Gastroesophageal sphincter (tissue), 4 donors: ENCODE results near the gene PXN. TPM values are rescaled to one million over a fixed set of nuclear protein-coding genes. Genes with fewer than 3 reads are reported as not detected.

ENCODE experiments used
- ATAC-seq: fragments of 150-250 bp; one replicate; pipeline ENCODE4 v1.9.1; 2016; ENCODE audit warnings: mild to moderate bottlenecking, moderate library complexity
- H3K27ac ChIP-seq, 4 donors: fragments of 200-600 bp; sonication (generic) in 3 of 4; 1 replicate in 3 of 4; 2 replicates in 1 of 4; pipeline ENCODE4 v1.5.1; 2016 to 2019
- H3K27me3 ChIP-seq: fragments of 200-600 bp; sonication (generic); one replicate; pipeline ENCODE4 v1.5.1; 2019
- H3K36me3 ChIP-seq, 2 donors: fragments of 200-600 bp; sonication (generic); one replicate each; pipeline ENCODE4 v1.5.1; 2019; ENCODE audit warnings: control low read depth in 1 of 2
- H3K4me1 ChIP-seq, 3 donors: fragments of 200-600 bp; sonication (generic); 1 replicate in 2 of 3; 2 replicates in 1 of 3; pipeline ENCODE4 v1.5.1; 2016 to 2019; ENCODE audit warnings: control low read depth in 2 of 3
- H3K4me3 ChIP-seq, 2 donors: fragments of 200-600 bp; sonication (generic); one replicate each; pipeline ENCODE4 v1.5.1; 2019; ENCODE audit warnings: mild to moderate bottlenecking in 1 of 2, moderate library complexity in 1 of 2
- H3K9me3 ChIP-seq, 3 donors: fragments of 200-600 bp; sonication (generic); one replicate each; pipeline ENCODE4 v1.5.1; 2017 to 2019; ENCODE audit warnings: control low read depth in 2 of 3
- EP300 ChIP-seq: sonication (generic); formaldehyde crosslinking; IDR thresholded peaks from one replicate; pipeline ENCODE4 v1.6.1; 2017; ENCODE audit warnings: antibody characterized with exemption, mild to moderate bottlenecking
- POLR2A ChIP-seq, 2 donors: fragments of 450-650 bp; IDR thresholded peaks; one replicate each; pipeline ENCODE4 v1.6.1; 2017; ENCODE audit warnings: antibody characterized with exemption in 2 of 2, mild to moderate bottlenecking in 2 of 2, moderate library complexity in 1 of 2
- POLR2AphosphoS5 ChIP-seq: sonication (generic); formaldehyde crosslinking; IDR thresholded peaks from one replicate; pipeline ENCODE4 v1.6.1; 2017; ENCODE audit warnings: antibody characterized with exemption
- WGBS, 2 donors: methylation state at CpG; one replicate each; pipeline ENCODE4 v1.1.5; 2018; ENCODE audit warnings: low coverage in 1 of 2; 5-methylcytosine and 5-hydroxymethylcytosine counted together
- small RNA-seq, 4 donors: library from RNA; depleted of rRNA; stranded (forward); fragments of <200 nt; gene quantifications; one replicate each; pipeline ENCODE3, GENCODE V24; 2016
- total RNA-seq, 4 donors: library from RNA; depleted of rRNA; stranded (reverse); fragments of >200 nt; gene quantifications; one replicate each; pipeline ENCODE4 v1.1.0, GENCODE V29; 2016
- TF ChIP-seq, protein P1 (sequence below), 4 experiments: fragments of 200-600 bp in 2 of 4; fragments of 450-650 bp in 2 of 4; sonication (generic) in 1 of 4; IDR thresholded peaks; one replicate each; pipeline ENCODE4 v1.5.1; 2017 to 2019; ENCODE audit warnings: antibody characterized with exemption in 4 of 4, mild to moderate bottlenecking in 2 of 4, moderate library complexity in 2 of 4

PXN gene
- total RNA-seq, 4 donors from 2014 or later: 43.2 to 80.4 (median 59.4) TPM

DNA sequence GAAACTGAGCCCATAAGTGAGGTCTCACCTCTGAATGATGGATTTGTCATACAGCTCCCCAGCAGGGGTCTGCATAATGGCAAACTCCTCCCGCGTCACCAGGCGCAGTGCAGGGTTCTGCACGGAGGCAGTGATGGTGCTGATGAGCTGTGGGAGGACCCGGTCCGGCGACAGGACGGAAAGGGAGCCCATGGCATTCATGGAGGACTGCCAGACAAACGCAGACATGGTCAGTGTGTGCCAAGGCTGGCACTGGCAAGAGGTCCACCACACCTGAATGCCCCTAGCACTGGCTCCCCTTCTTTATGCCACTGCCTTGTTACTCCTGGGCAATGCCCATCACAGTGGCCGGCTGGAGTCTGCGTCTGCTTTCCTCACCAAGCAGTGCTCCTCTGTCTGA is 103.7 kb downstream of the PXN start:
- no peaks in the 10 kb centered on the region for H3K27me3 ChIP-seq
- no peak overlapping the region for H3K4me3 ChIP-seq
- 83 to 93% methylated on average over 3 to 9 of the region's 11 CpGs for WGBS, 2 donors
- no peak overlapping the region for H3K27ac ChIP-seq
- TF ChIP-seq POLR2AphosphoS5 (no peak), EP300 (no peak), POLR2A (IDR thresholded peaks at IDR 0.05) (no peak)
- TF ChIP-seq, protein P1, sequence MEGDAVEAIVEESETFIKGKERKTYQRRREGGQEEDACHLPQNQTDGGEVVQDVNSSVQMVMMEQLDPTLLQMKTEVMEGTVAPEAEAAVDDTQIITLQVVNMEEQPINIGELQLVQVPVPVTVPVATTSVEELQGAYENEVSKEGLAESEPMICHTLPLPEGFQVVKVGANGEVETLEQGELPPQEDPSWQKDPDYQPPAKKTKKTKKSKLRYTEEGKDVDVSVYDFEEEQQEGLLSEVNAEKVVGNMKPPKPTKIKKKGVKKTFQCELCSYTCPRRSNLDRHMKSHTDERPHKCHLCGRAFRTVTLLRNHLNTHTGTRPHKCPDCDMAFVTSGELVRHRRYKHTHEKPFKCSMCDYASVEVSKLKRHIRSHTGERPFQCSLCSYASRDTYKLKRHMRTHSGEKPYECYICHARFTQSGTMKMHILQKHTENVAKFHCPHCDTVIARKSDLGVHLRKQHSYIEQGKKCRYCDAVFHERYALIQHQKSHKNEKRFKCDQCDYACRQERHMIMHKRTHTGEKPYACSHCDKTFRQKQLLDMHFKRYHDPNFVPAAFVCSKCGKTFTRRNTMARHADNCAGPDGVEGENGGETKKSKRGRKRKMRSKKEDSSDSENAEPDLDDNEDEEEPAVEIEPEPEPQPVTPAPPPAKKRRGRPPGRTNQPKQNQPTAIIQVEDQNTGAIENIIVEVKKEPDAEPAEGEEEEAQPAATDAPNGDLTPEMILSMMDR (IDR thresholded peaks at IDR 0.05): no peak
- H3K4me1 ChIP-seq: no peaks in the 10 kb centered on the region
- no peaks in the 10 kb centered on the region for H3K9me3 ChIP-seq
- no peak for ATAC-seq
- H3K36me3 ChIP-seq: peaks cover 0 to 100% of the 10 kb centered on the region in 2 donors

Small RNA genes within 50 kb of the gene (small RNA-seq; reads per million reads assigned to genes)
- 400 to 941 (median 574) reads per million in 4 donors for gene RNU4-1
- gene RNU4-2: 809 to 1,742 (median 1,391) reads per million in 4 donors
- gene RNU6-1088P: 0 reads per million in 4 donors

Other genes starting within 250 kb of the PXN start
- 10 to 100 TPM; 37.5 to 42.3 (median 41.7) TPM for gene RAB35, start 149.0 kb downstream of the PXN start, total RNA-seq
- gene GCN1, start 71.0 kb downstream of the PXN start, total RNA-seq: 10 to 100 TPM; 39.3 to 82.2 (median 56.0) TPM
- 1,000 to 10,000 TPM; 1,730 to 2,825 (median 2,260) TPM for gene RPLP0, start 64.6 kb downstream of the PXN start, total RNA-seq
- under 1 TPM in 3 of 4 donors, not detected in 1; under 0.01 TPM for gene RNU4-2, start 26.2 kb upstream of the PXN start, total RNA-seq
- gene RNU4-1, start 27.5 kb upstream of the PXN start, total RNA-seq: under 1 TPM in 1 of 4 donors, not detected in 3; under 0.01 TPM
- gene SIRT4, start 36.6 kb upstream of the PXN start, total RNA-seq: 1 to 10 TPM in 3 of 4 donors, under 1 TPM in 1; 0.67 to 3.9 (median 3.7) TPM
- gene PLA2G1B, start 62.0 kb upstream of the PXN start, total RNA-seq: not detected
- 1 to 10 TPM in 1 of 4 donors, under 1 TPM in 3; 0.16 to 9.2 (median 0.70) TPM for gene MSI1, start 103.4 kb upstream of the PXN start, total RNA-seq
- 100 to 1,000 TPM; 424 to 588 (median 522) TPM for gene COX6A1, start 172.4 kb upstream of the PXN start, total RNA-seq
- 10 to 100 TPM in 3 of 4 donors, 1 to 10 TPM in 1; 9.7 to 19.5 (median 16.8) TPM for gene TRIAP1, start 180.7 kb upstream of the PXN start, total RNA-seq
- 10 to 100 TPM; 20.0 to 26.0 (median 23.2) TPM for gene GATC, start 180.7 kb upstream of the PXN start, total RNA-seq
- 10 to 100 TPM; 46.2 to 63.2 (median 49.3) TPM for gene SRSF9, start 204.0 kb upstream of the PXN start, total RNA-seq
- 100 to 1,000 TPM; 179 to 271 (median 229) TPM for gene DYNLL1, start 230.4 kb upstream of the PXN start, total RNA-seq